K562 (cell line): Measurements from ENCODE around the gene ZNF451. TPM values are rescaled to one million over a fixed set of nuclear protein-coding genes. Genes with fewer than 3 reads are reported as not detected.

Experiments
- ATAC-seq: fragments of 200-7000 bp; cut with Tn5 transposase; 3 replicates; pipeline ENCODE4 v1.9.1; 2020; ENCODE audit warnings: moderate library complexity
- BruUV-seq: library from RNA; stranded (reverse); fragments of 400-500 nt; replicated peaks from 2 replicates; lab custom pipeline; 2021; lab: Mats Ljungman, UMichigan
- CTCF ChIA-PET: fragments of 300-600 bp; formaldehyde crosslinking; extraction: SDS; loops from one replicate; lab custom pipeline; 2021; ENCODE audit warnings: low intra/inter-chr PET ratio; lab: Yijun Ruan, JAX
- POLR2A ChIA-PET: fragments of 300-600, 350-650 bp; sonication (Branson Sonifier 250); formaldehyde crosslinking; extraction: SDS; loops from one replicate; lab custom pipeline; 2021; ENCODE audit warnings: antibody characterized with exemption, inconsistent platforms; lab: Yijun Ruan, JAX
- DNase-seq, 4 experiments: peaks; one replicate each; pipeline versions ENCODE4 v3.0.0 to v3.0.0-alpha.2; 2011 to 2018; ENCODE audit warnings: low spot score in 3 of 4, mixed read lengths in 3 of 4; ENCODE audit errors: extremely low read depth in 1 of 4
- FAIRE-seq: peaks from 2 replicates; lab custom pipeline; 2011; peaks lifted over from hg19 to GRCh38; lab: Jason Lieb, UNC
- H2AFZ ChIP-seq: 2 replicates; pipeline ENCODE4 v1.6.0; 2011; ENCODE audit warnings: low read depth, low read length, control low read depth, inconsistent platforms
- H3K27ac ChIP-seq: fragments of 200-600 bp; 3 replicates; pipeline ENCODE4 v1.8.0; 2011; ENCODE audit warnings: low read depth, mild to moderate bottlenecking, control low read depth, inconsistent platforms, low read length, moderate library complexity, mixed read lengths; ENCODE audit errors: extremely low read depth
- H3K27me3 ChIP-seq, 2 experiments: fragments of 300-600 bp in 1 of 2; 2 replicates in 1 of 2; 3 replicates in 1 of 2; pipeline versions ENCODE4 v1.6.0 to v1.8.0; 2011; ENCODE audit warnings: inconsistent platforms in 2 of 2, low read length in 2 of 2, mild to moderate bottlenecking in 1 of 2, mixed read lengths in 1 of 2, moderate library complexity in 1 of 2; ENCODE audit not compliant: control insufficient read depth in 2 of 2, insufficient read depth in 2 of 2
- H3K36me3 ChIP-seq: fragments of 300-600 bp; 3 replicates; pipeline ENCODE4 v1.8.0; 2011; ENCODE audit warnings: mild to moderate bottlenecking, low read length, inconsistent platforms; ENCODE audit not compliant: control insufficient read depth, insufficient read depth
- H3K4me1 ChIP-seq, 2 experiments: fragments of 200-600 bp in 1 of 2; replicated peaks in 1 of 2; 2 replicates in 1 of 2; 3 replicates in 1 of 2; pipeline versions ENCODE4 v1.5.1 to v1.8.0; 2011; ENCODE audit warnings: inconsistent platforms in 2 of 2, low read length in 2 of 2, mild to moderate bottlenecking in 1 of 2, mixed read lengths in 1 of 2, moderate library complexity in 1 of 2; ENCODE audit not compliant: control insufficient read depth in 2 of 2, insufficient read depth in 2 of 2
- H3K4me2 ChIP-seq: 2 replicates; pipeline ENCODE4 v1.6.1; 2011; ENCODE audit warnings: low read length, control low read depth, inconsistent platforms, mixed read lengths; ENCODE audit not compliant: insufficient read depth
- H3K4me3 ChIP-seq: fragments of 200-600 bp; sonication (generic), shearing (Covaris generic); 2 replicates; pipeline ENCODE4 v1.5.1; 2016; ENCODE audit warnings: control low read depth, inconsistent platforms
- H3K79me2 ChIP-seq: fragments of 200-600 bp; 3 replicates; pipeline ENCODE4 v1.8.0; 2011; ENCODE audit warnings: low read length, inconsistent platforms; ENCODE audit not compliant: control insufficient read depth, insufficient read depth
- H3K9ac ChIP-seq, 2 experiments: 2 replicates each; pipeline versions ENCODE4 v1.6.0 to v1.6.1; 2011; ENCODE audit warnings: low read depth in 2 of 2, low read length in 2 of 2, control low read depth in 1 of 2, inconsistent platforms in 1 of 2, mild to moderate bottlenecking in 1 of 2, mixed read lengths in 1 of 2; ENCODE audit not compliant: insufficient read depth in 1 of 2
- H3K9me1 ChIP-seq: one replicate; pipeline ENCODE4 v1.6.0; 2011; ENCODE audit warnings: inconsistent platforms, mild to moderate bottlenecking, low read length, moderate library complexity; ENCODE audit not compliant: control insufficient read depth, insufficient read depth
- H3K9me3 ChIP-seq: replicated peaks from 2 replicates; pipeline ENCODE4 v1.5.1; 2011; ENCODE audit warnings: low read depth, low read length, inconsistent platforms; ENCODE audit not compliant: control insufficient read depth, insufficient read depth
- H4K20me1 ChIP-seq: replicated peaks from 2 replicates; pipeline ENCODE4 v1.6.1; 2011; ENCODE audit warnings: low read length, inconsistent platforms, mixed read lengths; ENCODE audit not compliant: control insufficient read depth, insufficient read depth
- ARID2 ChIP-seq: fragments of 450-650 bp; IDR thresholded peaks from 2 replicates; pipeline ENCODE4 v1.6.1; 2017; ENCODE audit warnings: antibody characterized with exemption, mild to moderate bottlenecking
- KAT7 ChIP-seq: sonication (generic); formaldehyde crosslinking; IDR thresholded peaks from 2 replicates; pipeline ENCODE4 v1.8.0; 2022; ENCODE audit warnings: missing genetic modification reagents, mild to moderate bottlenecking, borderline replicate concordance
- MYC ChIP-seq, 2 experiments: fragments of 250-450 bp in 1 of 2; sonication (Bioruptor Pico) in 1 of 2; IDR thresholded peaks; 2 replicates each; pipeline versions ENCODE4 v1.5.1 to v1.6.1; 2012 to 2021; ENCODE audit warnings: low read depth in 2 of 2, borderline replicate concordance in 1 of 2, improper control_type of control experiment in 1 of 2, low read length in 1 of 2, mild to moderate bottlenecking in 1 of 2, moderate library complexity in 1 of 2
- NR4A1 ChIP-seq, 2 experiments: fragments of 250-450 bp in 1 of 2; fragments of 450-650 bp in 1 of 2; sonication (Bioruptor Pico) in 1 of 2; IDR thresholded peaks; 2 replicates each; pipeline versions ENCODE4 v1.4.0 to v1.6.1; 2016 to 2020; ENCODE audit warnings: mild to moderate bottlenecking in 2 of 2, missing compliant biosample characterization in 1 of 2, missing genetic modification characterization in 1 of 2, moderate library complexity in 1 of 2
- TCF7 ChIP-seq: sonication (generic); IDR thresholded peaks from 2 replicates; pipeline ENCODE4 v1.6.1; 2016; ENCODE audit warnings: antibody characterized with exemption, borderline replicate concordance
- ZBTB33 ChIP-seq: sonication (generic); formaldehyde crosslinking; IDR thresholded peaks from 2 replicates; pipeline ENCODE4 v1.8.1; 2023; ENCODE audit warnings: mild to moderate bottlenecking, missing genetic modification reagents
- ZBTB8A ChIP-seq: fragments of 450-650 bp; IDR thresholded peaks from 2 replicates; pipeline ENCODE4 v1.6.1; 2018; ENCODE audit warnings: mild to moderate bottlenecking, moderate library complexity; ENCODE audit not compliant: partially characterized antibody
- ZNF253 ChIP-seq: fragments of 250-450 bp; sonication (Bioruptor Pico); conservative IDR thresholded peaks from 2 replicates; pipeline ENCODE4 v1.6.1; 2021; ENCODE audit warnings: mild to moderate bottlenecking
- ZNF639 ChIP-seq, 2 experiments: fragments of 200-800 bp in 1 of 2; sonication (Bioruptor generic) in 1 of 2; sonication (generic) in 1 of 2; formaldehyde crosslinking in 1 of 2; IDR thresholded peaks in 1 of 2; conservative IDR thresholded peaks in 1 of 2; 2 replicates each; pipeline versions ENCODE4 v1.5.0 to v1.6.1; 2016 to 2020; ENCODE audit warnings: missing compliant biosample characterization in 1 of 2, missing genetic modification characterization in 1 of 2, missing genetic modification reagents in 1 of 2
- ZNF79 ChIP-seq: fragments of 250-450 bp; sonication (Bioruptor Pico); IDR thresholded peaks from 2 replicates; pipeline ENCODE4 v1.4.0; 2020; ENCODE audit warnings: low read depth, mild to moderate bottlenecking, moderate library complexity
- WGBS: fragments of 100-300 bp; shearing (Covaris generic); methylation state at CpG from one replicate; pipeline ENCODE4 v1.1.6; 2016; ENCODE audit warnings: low coverage, mixed read lengths; ENCODE audit not compliant: insufficient coverage; ENCODE audit errors: missing lambda C conversion rate; 5-methylcytosine and 5-hydroxymethylcytosine counted together
- in situ Hi-C: fragments of 300-500 bp; cut with MboI; formaldehyde crosslinking; loops from 4 replicates; pipeline ENCODE4 v1.15.0; 2018; ENCODE audit warnings: inconsistent platforms, mixed read lengths
- intact Hi-C: fragments of 100-400 bp; cut with micrococcal nuclease; formaldehyde crosslinking; loops from 2 replicates; pipeline ENCODE4 v1.14.2; 2022
- polyA plus RNA-seq, 8 experiments: library from polyadenylated mRNA; depleted of rRNA in 4 of 8; stranded (reverse) in 5 of 8; unstranded in 3 of 8; fragments of >200 nt; fragmentation: Nextera tagmentation in 2 of 8; fragmentation: Illumina TruSeq in 1 of 8; extraction: Ambion mirVana in 2 of 8; extraction: Trizol in 1 of 8; gene quantifications; 2 replicates each; pipeline versions ENCODE4 v1.2.1 to v1.2.3, GENCODE V29; 2011 to 2014; ENCODE audit warnings: inconsistent platforms in 1 of 8, missing spikeins in 1 of 8
- total RNA-seq, 7 experiments: library from RNA; depleted of rRNA in 6 of 7; stranded (reverse); fragments of >200 nt in 6 of 7; fragmentation: Illumina TruSeq in 2 of 7; extraction: Trizol in 2 of 7; gene quantifications; 2 replicates each; pipeline versions ENCODE4 v1.2.1 to v1.2.3, GENCODE V29; 2011 to 2021; ENCODE audit warnings: low replicate concordance in 1 of 7
- TF ChIP-seq, protein P1 (sequence below): fragments of 200-400 bp; formaldehyde crosslinking; IDR thresholded peaks from 2 replicates; pipeline ENCODE4 v1.6.1; 2017; ENCODE audit warnings: mild to moderate bottlenecking, low read depth, low read length, moderate library complexity
- TF ChIP-seq, protein P2 (sequence below): fragments of 450-650 bp; IDR thresholded peaks from 2 replicates; pipeline ENCODE4 v1.6.1; 2016; ENCODE audit warnings: borderline replicate concordance

Gene ZNF451
- total and polyA plus RNA-seq, 9 of the 15 experiments (the other 6 are each of a cell fraction or from before 2014, with no cell fraction given), result 16.1 to 74.3 (median 38.3) TPM

DNA sequence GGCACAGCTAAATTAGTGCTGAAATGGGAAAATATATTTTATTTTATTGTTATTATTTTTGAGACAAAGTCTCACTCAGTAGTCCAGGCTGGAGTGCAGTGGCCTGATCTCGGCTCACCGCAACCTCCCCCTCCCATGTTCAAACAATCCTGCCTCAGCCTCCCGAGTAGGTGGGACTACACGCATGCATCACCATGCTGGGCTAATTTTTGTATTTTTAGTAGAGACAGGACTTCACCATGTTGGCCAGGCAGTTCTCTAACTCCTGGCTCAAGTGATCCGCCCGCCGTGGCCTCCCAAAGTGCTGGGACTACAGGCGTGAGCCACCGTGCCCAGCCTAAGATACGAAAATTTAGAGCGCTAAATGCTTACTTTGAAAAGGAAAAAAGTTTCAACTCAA is 127.3 kb downstream of the ZNF451 start:
- ChIA-PET POLR2A (interaction anchor here (0.8 kb wide), 1 partner anchor 23 kb away, joined by 4 read pairs; no protein-coding TSS in a partner anchor), CTCF (interaction anchor here (0.6 kb wide), 1 partner anchor 29 kb away, joined by 4 read pairs; no protein-coding TSS in a partner anchor)
- Histone ChIP-seq H3K79me2 (peaks cover 98% of the 10 kb centered on the region), H3K9me3 (no peaks in the 10 kb centered on the region), H3K27ac (peak overlapping the region; percentile 73), H3K9me1 (no peaks in the 10 kb centered on the region), H3K4me1 (peaks cover 4 to 16% of the 10 kb centered on the region in 2 experiments), H4K20me1 (no peaks in the 10 kb centered on the region), H3K4me2 (peak overlapping the region; percentile 60), H3K9ac (peak overlapping the region; percentile 77 to 81; a peak in 3 of 4 replicates), H3K4me3 (peak overlapping the region; percentile 18), H3K27me3 (no peaks in the 10 kb centered on the region), H2AFZ (no peak overlapping the region; the same call in 1 of the 2 replicates), H3K36me3 (no peaks in the 10 kb centered on the region)
- FAIRE-seq, result no peak
- peak; percentile 9 for ATAC-seq
- intact Hi-C loops (loop anchor here (5.0 kb wide), 1 partner anchor 125 kb away; the partner anchor contains the start of gene ZNF451), in situ Hi-C loops (no loop called here)
- BruUV-seq, result no TSS peak
- peak in 1 of 4 experiments; percentile 53 for DNase-seq
- WGBS, result 30% methylated on average over 11 of the region's 11 CpGs
- TF ChIP-seq MYC (IDR thresholded peaks at IDR 0.05; ENCODE audit: low read depth, low read length) (0 out of 2 replicates have a peak, but pooled peaks have one; percentile 13), MYC (CRISPR knock-in tag; IDR thresholded peaks at IDR 0.05; ENCODE audit: borderline replicate concordance, low read depth) (no peak), ZNF639 (CRISPR knock-in tag; conservative IDR thresholded peaks at IDR 0.05 in 1 of 2, IDR thresholded peaks at IDR 0.05 in 1 of 2) (no peak), ZBTB33 (CRISPR knock-in tag) (peak; percentile 57; the same call in 1 of the 2 replicates), ZNF253 (CRISPR knock-in tag) (no peak), ZBTB8A (no peak), ARID2 (no peak), KAT7 (CRISPR knock-in tag) (no peak), ZNF79 (CRISPR knock-in tag) (no peak), TCF7 (no peak), NR4A1 (CRISPR knock-in tag; IDR thresholded peaks at IDR 0.05) (no peak), NR4A1 (tag; IDR thresholded peaks at IDR 0.05) (no peak)
- TF ChIP-seq, protein P1, sequence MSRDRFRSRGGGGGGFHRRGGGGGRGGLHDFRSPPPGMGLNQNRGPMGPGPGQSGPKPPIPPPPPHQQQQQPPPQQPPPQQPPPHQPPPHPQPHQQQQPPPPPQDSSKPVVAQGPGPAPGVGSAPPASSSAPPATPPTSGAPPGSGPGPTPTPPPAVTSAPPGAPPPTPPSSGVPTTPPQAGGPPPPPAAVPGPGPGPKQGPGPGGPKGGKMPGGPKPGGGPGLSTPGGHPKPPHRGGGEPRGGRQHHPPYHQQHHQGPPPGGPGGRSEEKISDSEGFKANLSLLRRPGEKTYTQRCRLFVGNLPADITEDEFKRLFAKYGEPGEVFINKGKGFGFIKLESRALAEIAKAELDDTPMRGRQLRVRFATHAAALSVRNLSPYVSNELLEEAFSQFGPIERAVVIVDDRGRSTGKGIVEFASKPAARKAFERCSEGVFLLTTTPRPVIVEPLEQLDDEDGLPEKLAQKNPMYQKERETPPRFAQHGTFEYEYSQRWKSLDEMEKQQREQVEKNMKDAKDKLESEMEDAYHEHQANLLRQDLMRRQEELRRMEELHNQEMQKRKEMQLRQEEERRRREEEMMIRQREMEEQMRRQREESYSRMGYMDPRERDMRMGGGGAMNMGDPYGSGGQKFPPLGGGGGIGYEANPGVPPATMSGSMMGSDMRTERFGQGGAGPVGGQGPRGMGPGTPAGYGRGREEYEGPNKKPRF, result no peak
- TF ChIP-seq, protein P2, sequence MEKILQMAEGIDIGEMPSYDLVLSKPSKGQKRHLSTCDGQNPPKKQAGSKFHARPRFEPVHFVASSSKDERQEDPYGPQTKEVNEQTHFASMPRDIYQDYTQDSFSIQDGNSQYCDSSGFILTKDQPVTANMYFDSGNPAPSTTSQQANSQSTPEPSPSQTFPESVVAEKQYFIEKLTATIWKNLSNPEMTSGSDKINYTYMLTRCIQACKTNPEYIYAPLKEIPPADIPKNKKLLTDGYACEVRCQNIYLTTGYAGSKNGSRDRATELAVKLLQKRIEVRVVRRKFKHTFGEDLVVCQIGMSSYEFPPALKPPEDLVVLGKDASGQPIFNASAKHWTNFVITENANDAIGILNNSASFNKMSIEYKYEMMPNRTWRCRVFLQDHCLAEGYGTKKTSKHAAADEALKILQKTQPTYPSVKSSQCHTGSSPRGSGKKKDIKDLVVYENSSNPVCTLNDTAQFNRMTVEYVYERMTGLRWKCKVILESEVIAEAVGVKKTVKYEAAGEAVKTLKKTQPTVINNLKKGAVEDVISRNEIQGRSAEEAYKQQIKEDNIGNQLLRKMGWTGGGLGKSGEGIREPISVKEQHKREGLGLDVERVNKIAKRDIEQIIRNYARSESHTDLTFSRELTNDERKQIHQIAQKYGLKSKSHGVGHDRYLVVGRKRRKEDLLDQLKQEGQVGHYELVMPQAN, result no peak
